B cell (primary cell): ENCODE data around the gene RAP1GAP2. TPM values are rescaled to one million over a fixed set of nuclear protein-coding genes. Genes with fewer than 3 reads are reported as not detected.

Source experiments
- ATAC-seq: fragments of 200-7000 bp; cut with Tn5 transposase; one replicate; pipeline ENCODE4 v1.10.0; 2021; ENCODE audit warnings: low read depth, mild to moderate bottlenecking, moderate number of reproducible peaks, moderate library complexity
- CTCF ChIA-PET: fragments of 350-600 bp; sonication (Branson Sonifier 250); formaldehyde crosslinking; loops from one replicate; lab custom pipeline; 2021; ENCODE audit warnings: antibody characterized with exemption, inconsistent platforms; lab: Charles Lee
- POLR2A ChIA-PET: fragments of 350-600 bp; sonication (Branson Sonifier 250); formaldehyde crosslinking; loops from one replicate; lab custom pipeline; 2021; ENCODE audit warnings: antibody characterized with exemption; lab: Charles Lee
- DNase-seq: peaks from one replicate; pipeline ENCODE4 v3.0.0; 2013
- H2AFZ ChIP-seq: 2 replicates; pipeline ENCODE4 v1.6.1; 2012; ENCODE audit warnings: mild to moderate bottlenecking, low read depth, low read length; ENCODE audit not compliant: insufficient read depth, poor library complexity, severe bottlenecking
- H3K27ac ChIP-seq, 2 donors: 1 replicate in 1 of 2; 2 replicates in 1 of 2; pipeline ENCODE4 v1.5.1; 2012 to 2013; ENCODE audit warnings: low read length in 2 of 2, mild to moderate bottlenecking in 2 of 2, moderate library complexity in 1 of 2
- H3K27me3 ChIP-seq, 4 experiments: fragments of 200-600 bp in 1 of 4; sonication (generic) in 1 of 4; replicated peaks in 1 of 4; 1 replicate in 2 of 4; 2 replicates in 2 of 4; pipeline versions ENCODE4 v1.6.1 to v1.7.0; 2013 to 2016; ENCODE audit warnings: low read length in 3 of 4, mild to moderate bottlenecking in 2 of 4, mixed read lengths in 1 of 4, moderate library complexity in 1 of 4; ENCODE audit not compliant: insufficient read depth in 4 of 4, control insufficient read depth in 3 of 4; ENCODE audit errors: control extremely low read depth in 1 of 4
- H3K36me3 ChIP-seq, 2 experiments: replicated peaks in 1 of 2; 1 replicate in 1 of 2; 2 replicates in 1 of 2; pipeline versions ENCODE4 v1.6.1 to v1.7.1; 2013; ENCODE audit warnings: low read length in 1 of 2; ENCODE audit not compliant: insufficient read depth in 2 of 2, control insufficient read depth in 1 of 2; ENCODE audit errors: control extremely low read depth in 1 of 2, extremely low read depth in 1 of 2
- H3K4me1 ChIP-seq, 2 donors: fragments of 200-600 bp in 1 of 2; sonication (generic) in 1 of 2; 1 replicate in 1 of 2; 2 replicates in 1 of 2; pipeline versions ENCODE4 v1.5.1 to v1.6.1; 2013 to 2017; ENCODE audit warnings: low read length in 2 of 2; ENCODE audit not compliant: control insufficient read depth in 2 of 2, insufficient read depth in 2 of 2
- H3K4me2 ChIP-seq: replicated peaks from 2 replicates; pipeline ENCODE3; 2012; ENCODE audit warnings: mild to moderate bottlenecking, low read depth, low read length; ENCODE audit not compliant: poor library complexity, severe bottlenecking
- H3K4me3 ChIP-seq, 5 experiments: fragments of 200-600 bp in 1 of 5; sonication (generic) in 1 of 5; 1 replicate in 3 of 5; 2 replicates in 2 of 5; pipeline versions ENCODE4 v1.5.1 to v1.7.0; 2011 to 2016; ENCODE audit warnings: low read length in 4 of 5, mild to moderate bottlenecking in 4 of 5, low read depth in 2 of 5, control low read depth in 1 of 5, moderate library complexity in 1 of 5; ENCODE audit not compliant: insufficient read depth in 1 of 5; ENCODE audit errors: control extremely low read depth in 1 of 5, extremely low read depth in 1 of 5
- H3K79me2 ChIP-seq: fragments of 200-600 bp; sonication (generic); one replicate; pipeline ENCODE4 v1.6.0; 2016; ENCODE audit warnings: low read length; ENCODE audit not compliant: control insufficient read depth, insufficient read depth
- H3K9ac ChIP-seq: fragments of 200-600 bp; sonication (generic); 2 replicates; pipeline ENCODE4 v1.6.1; 2017; ENCODE audit warnings: mild to moderate bottlenecking, low read length, moderate library complexity
- H3K9me3 ChIP-seq, 3 donors: one replicate each; pipeline versions ENCODE4 v1.6.1 to v1.7.1; 2013; ENCODE audit warnings: low read length in 2 of 3; ENCODE audit not compliant: control insufficient read depth in 2 of 3, insufficient read depth in 1 of 3; ENCODE audit errors: control extremely low read depth in 1 of 3
- H4K20me1 ChIP-seq: 2 replicates; pipeline ENCODE4 v1.6.0; 2012; ENCODE audit warnings: mild to moderate bottlenecking, low read length; ENCODE audit not compliant: insufficient read depth, control insufficient read depth, poor library complexity, severe bottlenecking
- H3K27ac Mint-ChIP-seq: one replicate; pipeline ENCODE4 v1.8.0; 2021; ENCODE audit warnings: mixed read lengths
- H3K27me3 Mint-ChIP-seq: one replicate; pipeline ENCODE4 v1.8.0; 2021; ENCODE audit warnings: mixed read lengths
- H3K4me1 Mint-ChIP-seq: one replicate; pipeline ENCODE4 v1.8.0; 2021; ENCODE audit warnings: mixed read lengths
- H3K4me3 Mint-ChIP-seq: one replicate; pipeline ENCODE4 v1.8.0; 2021; ENCODE audit warnings: mixed read lengths
- H3K9me3 Mint-ChIP-seq: one replicate; pipeline ENCODE4 v1.8.0; 2022; ENCODE audit warnings: mixed read lengths; ENCODE audit not compliant: insufficient read depth
- EZH2 ChIP-seq: IDR thresholded peaks from 2 replicates; pipeline ENCODE4 v1.6.1; 2012; ENCODE audit warnings: borderline replicate concordance, low read depth, mild to moderate bottlenecking, moderate library complexity, low read length; ENCODE audit not compliant: insufficient read depth, poor library complexity, severe bottlenecking
- WGBS: methylation state at CpG from one replicate; pipeline ENCODE4 v1.1.5; 2013; ENCODE audit warnings: missing lambda C conversion rate; ENCODE audit not compliant: insufficient coverage; 5-methylcytosine and 5-hydroxymethylcytosine counted together
- intact Hi-C: fragments of 100-400 bp; cut with micrococcal nuclease; formaldehyde crosslinking; loops from one replicate; pipeline ENCODE4 v1.10.0; 2022
- polyA plus RNA-seq: library from polyadenylated mRNA; depleted of rRNA; stranded (reverse); fragments of >200 nt; gene quantifications from 2 replicates; pipeline ENCODE4 v1.2.3, GENCODE V29; 2012
- total RNA-seq, 2 donors: library from RNA; stranded (reverse); fragments of 120-200 nt in 1 of 2; gene quantifications; 1 replicate in 1 of 2; 2 replicates in 1 of 2; pipeline versions ENCODE4 v1.2.3 to v1.2.4, GENCODE V29; 2013 to 2022
- TF ChIP-seq, protein P1 (sequence below): fragments of 200-600 bp; IDR thresholded peaks from one replicate; pipeline ENCODE4 v1.8.0; 2022; ENCODE audit warnings: antibody characterized with exemption, mild to moderate bottlenecking

RAP1GAP2 gene
- total and polyA plus RNA-seq, 2 donors (not counting 1 experiment from before 2014, with no cell fraction given): 14.9 to 16.4 TPM

DNA sequence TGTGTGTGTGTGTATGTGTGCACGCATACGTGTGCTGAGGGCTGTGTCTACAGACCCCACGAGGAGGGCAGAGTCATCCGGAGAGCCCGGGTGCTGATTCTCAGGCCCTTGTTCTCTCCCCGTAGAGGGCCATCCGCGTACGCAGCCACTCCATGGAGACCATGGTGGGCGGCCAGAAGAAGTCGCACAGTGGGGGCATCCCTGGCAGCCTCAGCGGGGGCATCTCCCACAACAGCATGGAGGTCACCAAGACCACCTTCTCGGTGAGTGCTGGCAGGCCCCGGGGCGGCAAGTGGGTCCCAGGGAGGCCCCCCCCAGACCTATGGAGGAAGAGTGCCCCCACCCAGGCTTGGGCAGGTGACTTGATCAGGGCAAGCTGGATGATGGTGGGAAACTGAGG is 221.7 kb downstream of the RAP1GAP2 start:
- no peak overlapping the region for H2AFZ ChIP-seq
- no peak overlapping the region for H3K27ac Mint-ChIP-seq
- intact Hi-C loops: no loop called here
- WGBS: 98% methylated on average over 15 of the region's 15 CpGs
- no peak overlapping the region for H3K27ac ChIP-seq
- ChIA-PET POLR2A (no interaction called here), CTCF (interaction anchor here (14.3 kb wide), 1 partner anchor 170 kb away, joined by 370 read pairs; no protein-coding TSS in a partner anchor)
- DNase-seq (no peak), ATAC-seq (no peak)
- H3K27me3 Mint-ChIP-seq: no peaks in the 10 kb centered on the region
- peaks cover 3 to 12% (median 5%) of the 10 kb centered on the region in 3 donors for H3K9me3 ChIP-seq
- H3K9ac ChIP-seq: no peak overlapping the region
- peaks cover 9% of the 10 kb centered on the region for H4K20me1 ChIP-seq
- H3K4me3 Mint-ChIP-seq: no peak overlapping the region
- H3K27me3 ChIP-seq: no peaks in the 10 kb centered on the region
- H3K9me3 Mint-ChIP-seq: peaks cover 5% of the 10 kb centered on the region
- no peaks in the 10 kb centered on the region for H3K79me2 ChIP-seq
- H3K36me3 ChIP-seq: peaks cover 3 to 71% of the 10 kb centered on the region in 2 experiments
- H3K4me1 Mint-ChIP-seq: no peaks in the 10 kb centered on the region
- H3K4me1 ChIP-seq: no peaks in the 10 kb centered on the region
- TF ChIP-seq EZH2: no peak
- TF ChIP-seq, protein P1, sequence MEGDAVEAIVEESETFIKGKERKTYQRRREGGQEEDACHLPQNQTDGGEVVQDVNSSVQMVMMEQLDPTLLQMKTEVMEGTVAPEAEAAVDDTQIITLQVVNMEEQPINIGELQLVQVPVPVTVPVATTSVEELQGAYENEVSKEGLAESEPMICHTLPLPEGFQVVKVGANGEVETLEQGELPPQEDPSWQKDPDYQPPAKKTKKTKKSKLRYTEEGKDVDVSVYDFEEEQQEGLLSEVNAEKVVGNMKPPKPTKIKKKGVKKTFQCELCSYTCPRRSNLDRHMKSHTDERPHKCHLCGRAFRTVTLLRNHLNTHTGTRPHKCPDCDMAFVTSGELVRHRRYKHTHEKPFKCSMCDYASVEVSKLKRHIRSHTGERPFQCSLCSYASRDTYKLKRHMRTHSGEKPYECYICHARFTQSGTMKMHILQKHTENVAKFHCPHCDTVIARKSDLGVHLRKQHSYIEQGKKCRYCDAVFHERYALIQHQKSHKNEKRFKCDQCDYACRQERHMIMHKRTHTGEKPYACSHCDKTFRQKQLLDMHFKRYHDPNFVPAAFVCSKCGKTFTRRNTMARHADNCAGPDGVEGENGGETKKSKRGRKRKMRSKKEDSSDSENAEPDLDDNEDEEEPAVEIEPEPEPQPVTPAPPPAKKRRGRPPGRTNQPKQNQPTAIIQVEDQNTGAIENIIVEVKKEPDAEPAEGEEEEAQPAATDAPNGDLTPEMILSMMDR: no peak
- no peak overlapping the region for H3K4me2 ChIP-seq
- H3K4me3 ChIP-seq: no peak overlapping the region

DNA sequence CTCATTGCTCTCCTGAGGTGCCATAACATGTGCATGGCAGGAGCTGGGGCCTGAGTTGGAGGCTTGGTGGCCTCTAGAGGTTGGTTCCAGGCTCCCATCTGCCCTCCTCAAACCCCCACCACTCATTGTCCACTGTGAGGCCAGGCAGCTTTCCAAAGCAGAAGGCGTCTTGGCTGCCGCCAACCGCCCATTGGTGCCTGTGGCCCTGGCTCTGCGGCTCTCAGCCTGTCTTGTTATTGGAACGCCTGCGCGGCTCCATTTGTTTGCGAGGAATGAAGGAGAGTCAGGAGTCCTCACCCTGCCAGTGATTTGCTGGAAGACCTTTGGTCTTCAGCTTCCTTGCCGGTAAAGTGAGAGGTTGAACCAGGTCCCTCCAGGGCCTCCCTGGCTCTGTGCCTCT is 223.5 kb downstream of the RAP1GAP2 start:
- no peak overlapping the region for H3K4me2 ChIP-seq
- H3K4me1 ChIP-seq: no peaks in the 10 kb centered on the region
- H3K9me3 ChIP-seq: peaks cover 3 to 19% (median 8%) of the 10 kb centered on the region in 3 donors
- no peak overlapping the region for H2AFZ ChIP-seq
- H3K36me3 ChIP-seq: peaks cover 3 to 72% of the 10 kb centered on the region in 2 experiments
- no peaks in the 10 kb centered on the region for H3K79me2 ChIP-seq
- no peaks in the 10 kb centered on the region for H3K4me1 Mint-ChIP-seq
- H3K9me3 Mint-ChIP-seq: peaks cover 10% of the 10 kb centered on the region
- peaks cover 9% of the 10 kb centered on the region for H4K20me1 ChIP-seq
- intact Hi-C loops: no loop called here
- no peak overlapping the region for H3K9ac ChIP-seq
- no peak overlapping the region for H3K4me3 Mint-ChIP-seq
- ChIA-PET CTCF (interaction anchor here (1.0 to 14.3 kb wide), 2 partner anchors 90 to 171 kb away, joined by 3 to 370 read pairs; no protein-coding TSS in a partner anchor), POLR2A (no interaction called here)
- 76% methylated on average over 9 of the region's 9 CpGs for WGBS
- ATAC-seq (no peak), DNase-seq (no peak)
- no peak overlapping the region for H3K4me3 ChIP-seq
- TF ChIP-seq, protein P1: no peak
- TF ChIP-seq EZH2: no peak
- no peak overlapping the region for H3K27ac Mint-ChIP-seq
- H3K27me3 ChIP-seq: no peaks in the 10 kb centered on the region
- no peaks in the 10 kb centered on the region for H3K27me3 Mint-ChIP-seq
- H3K27ac ChIP-seq: no peak overlapping the region
